Lung (tissue), 12 donors: Measurements from ENCODE around the gene SLC8A2. TPM values are rescaled to one million over a fixed set of nuclear protein-coding genes. Genes with fewer than 3 reads are reported as not detected.
A peak's percentile ranks its signal among the peaks of the same experiment; 100 is the strongest.

Experiments used
- ATAC-seq: fragments of 200-7000 bp; cut with Tn5 transposase; one replicate; pipeline ENCODE4 v1.9.1; 2020; ENCODE audit warnings: moderate number of reproducible peaks; ENCODE audit not compliant: insufficient read depth, low FRiP score
- DNase-seq, 3 donors: peaks; one replicate each; pipeline ENCODE4 v3.0.0-alpha.2; 2013 to 2017
- H3K27ac ChIP-seq, 2 donors: one replicate each; pipeline ENCODE4 v1.5.1; 2013; ENCODE audit warnings: mild to moderate bottlenecking in 2 of 2, moderate library complexity in 2 of 2, control low read depth in 1 of 2, inconsistent platforms in 1 of 2, low read depth in 1 of 2, low read length in 1 of 2
- H3K27me3 ChIP-seq, 3 donors: one replicate each; pipeline ENCODE4 v1.5.1; 2013; ENCODE audit warnings: low read length in 2 of 3; ENCODE audit not compliant: control insufficient read depth in 3 of 3, insufficient read depth in 3 of 3
- H3K36me3 ChIP-seq, 4 donors: one replicate each; pipeline ENCODE4 v1.5.1; 2013; ENCODE audit warnings: low read length in 4 of 4, mild to moderate bottlenecking in 1 of 4, moderate library complexity in 1 of 4; ENCODE audit not compliant: control insufficient read depth in 4 of 4, insufficient read depth in 4 of 4
- H3K4me1 ChIP-seq, 5 donors: one replicate each; pipeline ENCODE4 v1.5.1; 2013; ENCODE audit warnings: low read length in 5 of 5, mild to moderate bottlenecking in 2 of 5, moderate library complexity in 1 of 5; ENCODE audit not compliant: control insufficient read depth in 5 of 5, insufficient read depth in 5 of 5
- H3K4me3 ChIP-seq: one replicate; pipeline ENCODE4 v1.5.1; 2013; ENCODE audit warnings: mild to moderate bottlenecking, control low read depth, moderate library complexity
- H3K9ac ChIP-seq, 2 donors: one replicate each; pipeline ENCODE4 v1.5.1; 2013; ENCODE audit warnings: low read length in 2 of 2, control low read depth in 1 of 2; ENCODE audit not compliant: insufficient read depth in 1 of 2
- H3K9me3 ChIP-seq, 4 donors: one replicate each; pipeline ENCODE4 v1.5.1; 2013; ENCODE audit warnings: low read length in 3 of 4, mild to moderate bottlenecking in 1 of 4, moderate library complexity in 1 of 4; ENCODE audit not compliant: control insufficient read depth in 4 of 4, insufficient read depth in 3 of 4
- CTCF ChIP-seq: IDR thresholded peaks from 2 replicates; pipeline ENCODE4 v1.5.1; 2012; ENCODE audit warnings: mild to moderate bottlenecking; ENCODE audit errors: control extremely low read depth, extremely low read depth
- WGBS, 2 donors: extraction: QIAGEN DNeasy Blood & Tissue Kit; methylation state at CpG; one replicate each; pipeline ENCODE4 v1.1.7; 2013; 5-methylcytosine and 5-hydroxymethylcytosine counted together
- polyA plus RNA-seq, 2 donors: library from polyadenylated mRNA; stranded (reverse); fragments of 200-250 nt; gene quantifications; one replicate each; pipeline ENCODE4 v1.2.1, GENCODE V29; 2013
- total RNA-seq, 2 donors: library from RNA; depleted of rRNA in 1 of 2; stranded (reverse); fragments of >200 nt in 1 of 2; gene quantifications; one replicate each; pipeline ENCODE4 v1.2.1, GENCODE V29; 2014 to 2021
- donor health status: control.
- donor health status: control.
- donor health status: Bipolar disorder and iron deficiency.
- donor health status: healthy.
- donor health status: DM: yes; HTN: yes; CAD: no.

Gene SLC8A2
- total and polyA plus RNA-seq, 4 donors: 0.10 to 0.26 (median 0.15) TPM

GRCh38 chr19:47438793-47439220 lies 32.9 kb downstream of the SLC8A2 start:
- Histone ChIP-seq H3K4me3 (no peak overlapping the region), H3K27me3 (peaks cover 3 to 11% (median 7%) of the 10 kb centered on the region in 3 donors), H3K4me1 (peaks cover 0 to 1% (median 0%) of the 10 kb centered on the region in 5 donors), H3K27ac (no peak overlapping the region), H3K36me3 (no peaks in the 10 kb centered on the region), H3K9ac (no peak overlapping the region), H3K9me3 (peaks cover 0 to 4% (median 0%) of the 10 kb centered on the region in 4 donors)
- no peak for TF ChIP-seq CTCF
- 31 to 34% methylated on average over 5 of the region's 5 CpGs for WGBS, 2 donors
- no peak for ATAC-seq
- no peak for DNase-seq

- Histone ChIP-seq H3K4me3 (no peak overlapping the region), H3K9me3 (no peaks in the 10 kb centered on the region), H3K36me3 (no peaks in the 10 kb centered on the region), H3K4me1 (no peaks in the 10 kb centered on the region), H3K27me3 (peaks cover 2% of the 10 kb centered on the region in 3 donors), H3K9ac (no peak overlapping the region), H3K27ac (no peak overlapping the region)
- WGBS, 2 donors: 39 to 41% methylated on average over 12 of the region's 12 CpGs
- no peak for DNase-seq
- no peak for ATAC-seq
- no peak for TF ChIP-seq CTCF
Observed at GRCh38 chr19:47437500-47437899, 34.2 kb downstream of the SLC8A2 start.

- H3K9ac ChIP-seq: no peak overlapping the region
- peak; percentile 85 for TF ChIP-seq CTCF
- H3K36me3 ChIP-seq: no peaks in the 10 kb centered on the region
- DNase-seq (peak; percentile 58 to 67 (median 60)), ATAC-seq (peak; percentile 88)
- no peaks in the 10 kb centered on the region for H3K9me3 ChIP-seq
- H3K4me3 ChIP-seq: no peak overlapping the region
- H3K27ac ChIP-seq: no peak overlapping the region
- no peaks in the 10 kb centered on the region for H3K4me1 ChIP-seq
- WGBS, 2 donors: 31 to 35% methylated on average over 17 of the region's 17 CpGs
- H3K27me3 ChIP-seq: peaks cover 0 to 4% (median 4%) of the 10 kb centered on the region in 3 donors
Observed at GRCh38 chr19:47436712-47437401, 34.8 kb downstream of the SLC8A2 start.
